Calu3 (cell line): ENCODE data around the gene BAIAP3. TPM values are rescaled to one million over a fixed set of nuclear protein-coding genes. Genes with fewer than 3 reads are reported as not detected.

Experiments
- BruUV-seq: library from RNA; stranded (reverse); fragments of 400-500 nt; replicated peaks from 2 replicates; lab custom pipeline; 2021; lab: Mats Ljungman, UMichigan
- CTCF ChIA-PET: fragments of 300-600 bp; sonication (Branson Sonifier 250); formaldehyde crosslinking; loops from one replicate; lab custom pipeline; 2022; ENCODE audit warnings: antibody characterized with exemption; lab: Charles Lee
- DNase-seq: peaks from one replicate; pipeline ENCODE4 v3.0.0; 2022
- H3K27ac Mint-ChIP-seq: one replicate; pipeline ENCODE4 v1.8.0; 2022; ENCODE audit warnings: mixed read lengths; ENCODE audit not compliant: unreplicated experiment
- H3K27me3 Mint-ChIP-seq: one replicate; pipeline ENCODE4 v1.8.0; 2022; ENCODE audit warnings: mixed read lengths; ENCODE audit not compliant: unreplicated experiment
- H3K36me3 Mint-ChIP-seq: one replicate; pipeline ENCODE4 v1.8.0; 2022; ENCODE audit warnings: mild to moderate bottlenecking, moderate library complexity, mixed read lengths; ENCODE audit not compliant: insufficient read depth, unreplicated experiment
- H3K4me1 Mint-ChIP-seq: one replicate; pipeline ENCODE4 v1.8.0; 2022; ENCODE audit warnings: mild to moderate bottlenecking, low read depth, mixed read lengths; ENCODE audit not compliant: unreplicated experiment
- H3K4me3 Mint-ChIP-seq: one replicate; pipeline ENCODE4 v1.8.0; 2022; ENCODE audit warnings: mild to moderate bottlenecking, low read depth, moderate library complexity, mixed read lengths; ENCODE audit not compliant: unreplicated experiment
- H3K9me3 Mint-ChIP-seq: one replicate; pipeline ENCODE4 v1.8.0; 2022; ENCODE audit warnings: low read depth, mixed read lengths; ENCODE audit not compliant: unreplicated experiment
- intact Hi-C: fragments of 100-400 bp; cut with micrococcal nuclease; formaldehyde crosslinking; loops from one replicate; pipeline ENCODE4 v1.10.0; 2022; ENCODE audit not compliant: unreplicated experiment
- total RNA-seq: library from RNA; stranded (reverse); gene quantifications from 2 replicates; pipeline ENCODE4 v1.2.3, GENCODE V29; 2022
- TF ChIP-seq, protein P1 (sequence below): fragments of 200-600 bp; IDR thresholded peaks from one replicate; pipeline ENCODE4 v1.8.0; 2022; ENCODE audit warnings: antibody characterized with exemption; ENCODE audit not compliant: unreplicated experiment

BAIAP3 gene
- total RNA-seq, 1 experiment from 2014 or later = 2.4 TPM

DNA sequence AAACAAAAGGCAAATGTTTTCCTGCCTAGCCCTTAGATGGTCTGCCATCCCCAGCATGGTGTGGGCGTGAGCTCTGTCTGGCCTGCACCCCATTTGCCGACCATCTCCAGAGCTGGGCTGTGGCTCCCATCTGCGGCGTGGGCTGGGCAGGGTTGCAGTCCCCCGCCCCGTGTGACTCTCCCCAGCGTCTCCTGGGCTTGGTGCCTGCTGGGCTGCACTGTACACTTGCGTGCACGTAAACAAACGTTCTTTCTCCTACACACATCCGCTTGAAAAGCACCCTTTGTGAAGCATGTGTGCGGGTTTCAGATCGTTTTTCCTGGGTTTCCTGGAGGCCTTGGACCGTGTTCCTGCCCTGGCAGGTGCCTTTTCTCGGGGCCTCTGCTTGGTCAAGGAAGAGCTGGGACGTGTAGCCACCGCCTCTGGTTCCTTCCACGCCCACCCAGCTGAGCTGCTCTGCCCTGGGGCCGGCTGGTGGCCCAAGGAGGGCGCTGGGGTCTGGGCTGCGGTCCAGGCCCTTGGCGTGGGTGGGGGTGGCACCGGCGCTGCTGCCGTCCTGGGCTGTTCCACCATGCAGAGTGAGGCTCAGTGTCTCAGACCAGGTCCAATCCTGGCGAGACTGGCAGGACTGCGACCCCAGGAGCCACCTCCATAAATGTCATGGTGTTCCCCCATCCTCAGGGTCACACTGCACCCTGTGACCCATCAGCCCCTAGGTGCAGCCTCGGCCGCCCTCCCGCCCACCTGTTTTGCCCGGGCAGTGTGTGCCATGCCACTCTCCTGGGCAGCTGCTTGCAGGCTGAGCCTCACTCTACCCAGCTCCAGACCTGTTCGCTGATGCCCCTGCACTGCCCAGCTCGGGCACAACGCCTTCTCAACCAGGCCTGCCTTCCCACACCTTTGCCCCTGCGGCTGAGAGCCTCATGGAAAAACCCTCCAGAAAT is 9.9 kb upstream of the BAIAP3 start:
- DNase-seq = no peak
- TF ChIP-seq, protein P1, sequence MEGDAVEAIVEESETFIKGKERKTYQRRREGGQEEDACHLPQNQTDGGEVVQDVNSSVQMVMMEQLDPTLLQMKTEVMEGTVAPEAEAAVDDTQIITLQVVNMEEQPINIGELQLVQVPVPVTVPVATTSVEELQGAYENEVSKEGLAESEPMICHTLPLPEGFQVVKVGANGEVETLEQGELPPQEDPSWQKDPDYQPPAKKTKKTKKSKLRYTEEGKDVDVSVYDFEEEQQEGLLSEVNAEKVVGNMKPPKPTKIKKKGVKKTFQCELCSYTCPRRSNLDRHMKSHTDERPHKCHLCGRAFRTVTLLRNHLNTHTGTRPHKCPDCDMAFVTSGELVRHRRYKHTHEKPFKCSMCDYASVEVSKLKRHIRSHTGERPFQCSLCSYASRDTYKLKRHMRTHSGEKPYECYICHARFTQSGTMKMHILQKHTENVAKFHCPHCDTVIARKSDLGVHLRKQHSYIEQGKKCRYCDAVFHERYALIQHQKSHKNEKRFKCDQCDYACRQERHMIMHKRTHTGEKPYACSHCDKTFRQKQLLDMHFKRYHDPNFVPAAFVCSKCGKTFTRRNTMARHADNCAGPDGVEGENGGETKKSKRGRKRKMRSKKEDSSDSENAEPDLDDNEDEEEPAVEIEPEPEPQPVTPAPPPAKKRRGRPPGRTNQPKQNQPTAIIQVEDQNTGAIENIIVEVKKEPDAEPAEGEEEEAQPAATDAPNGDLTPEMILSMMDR = no peak
- Mint-ChIP-seq H3K9me3 (no peaks in the 10 kb centered on the region), H3K4me1 (no peaks in the 10 kb centered on the region), H3K27ac (no peak overlapping the region), H3K36me3 (peaks cover 83% of the 10 kb centered on the region), H3K27me3 (no peaks in the 10 kb centered on the region), H3K4me3 (no peak overlapping the region)
- no TSS peak for BruUV-seq
- intact Hi-C loops = no loop called here
- CTCF ChIA-PET = no interaction called here

DNA sequence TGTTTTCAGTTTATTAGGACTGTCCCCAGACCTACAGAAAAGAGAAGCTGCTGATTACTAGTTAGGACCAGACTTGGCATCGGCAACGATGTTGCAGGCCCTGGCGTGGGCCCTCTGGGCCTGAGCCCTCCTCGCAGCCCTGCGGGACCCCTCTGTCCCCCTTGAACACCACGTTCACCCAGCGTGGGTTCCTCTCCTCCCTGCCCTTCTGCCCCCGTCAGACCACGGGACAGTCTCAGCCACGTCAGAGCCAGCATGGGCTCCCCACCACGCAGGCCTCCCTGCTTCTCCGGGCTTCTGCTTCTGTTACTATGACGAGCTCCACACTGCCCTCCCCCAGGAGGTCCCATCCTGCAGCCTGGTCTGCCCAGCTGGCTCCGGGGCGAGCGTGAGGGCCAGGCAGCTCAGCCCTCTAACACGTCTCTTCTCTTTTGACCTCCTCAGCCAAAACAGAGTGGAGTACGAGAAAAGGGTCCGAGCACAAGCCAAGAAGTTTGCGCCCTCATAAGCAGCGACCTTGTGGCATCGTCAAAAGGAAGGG is 9.1 kb upstream of the BAIAP3 start:
- Mint-ChIP-seq H3K4me3 (no peak overlapping the region), H3K27ac (no peak overlapping the region), H3K36me3 (peaks cover 75% of the 10 kb centered on the region), H3K4me1 (no peaks in the 10 kb centered on the region), H3K27me3 (no peaks in the 10 kb centered on the region), H3K9me3 (no peaks in the 10 kb centered on the region)
- CTCF ChIA-PET = no interaction called here
- DNase-seq = no peak
- intact Hi-C loops = no loop called here
- TF ChIP-seq, protein P1 = no peak
- no TSS peak for BruUV-seq

DNA sequence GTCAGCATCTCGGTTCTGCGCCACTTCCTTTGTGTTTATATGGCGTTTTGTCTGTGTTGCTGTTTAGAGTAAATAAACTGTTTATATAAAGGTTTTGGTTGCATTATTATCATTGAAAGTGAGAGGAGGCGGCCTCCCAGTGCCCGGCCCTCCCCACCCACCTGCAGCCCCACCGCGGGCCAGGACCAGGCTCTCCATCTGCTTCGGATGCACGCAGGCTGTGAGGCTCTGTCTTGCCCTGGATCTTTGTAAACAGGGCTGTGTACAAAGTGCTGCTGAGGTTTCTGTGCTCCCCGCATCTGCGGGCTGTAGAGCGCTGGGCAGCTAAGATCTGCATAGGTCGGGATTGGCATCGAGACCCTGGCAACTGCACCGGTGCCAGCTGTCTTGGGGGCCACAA is 8.2 kb upstream of the BAIAP3 start:
- Mint-ChIP-seq H3K9me3 (no peaks in the 10 kb centered on the region), H3K4me3 (no peak overlapping the region), H3K27me3 (no peaks in the 10 kb centered on the region), H3K4me1 (no peaks in the 10 kb centered on the region), H3K36me3 (peaks cover 66% of the 10 kb centered on the region), H3K27ac (no peak overlapping the region)
- TF ChIP-seq, protein P1 = no peak
- CTCF ChIA-PET = no interaction called here
- BruUV-seq = no TSS peak
- DNase-seq = no peak
- intact Hi-C loops = no loop called here

DNA sequence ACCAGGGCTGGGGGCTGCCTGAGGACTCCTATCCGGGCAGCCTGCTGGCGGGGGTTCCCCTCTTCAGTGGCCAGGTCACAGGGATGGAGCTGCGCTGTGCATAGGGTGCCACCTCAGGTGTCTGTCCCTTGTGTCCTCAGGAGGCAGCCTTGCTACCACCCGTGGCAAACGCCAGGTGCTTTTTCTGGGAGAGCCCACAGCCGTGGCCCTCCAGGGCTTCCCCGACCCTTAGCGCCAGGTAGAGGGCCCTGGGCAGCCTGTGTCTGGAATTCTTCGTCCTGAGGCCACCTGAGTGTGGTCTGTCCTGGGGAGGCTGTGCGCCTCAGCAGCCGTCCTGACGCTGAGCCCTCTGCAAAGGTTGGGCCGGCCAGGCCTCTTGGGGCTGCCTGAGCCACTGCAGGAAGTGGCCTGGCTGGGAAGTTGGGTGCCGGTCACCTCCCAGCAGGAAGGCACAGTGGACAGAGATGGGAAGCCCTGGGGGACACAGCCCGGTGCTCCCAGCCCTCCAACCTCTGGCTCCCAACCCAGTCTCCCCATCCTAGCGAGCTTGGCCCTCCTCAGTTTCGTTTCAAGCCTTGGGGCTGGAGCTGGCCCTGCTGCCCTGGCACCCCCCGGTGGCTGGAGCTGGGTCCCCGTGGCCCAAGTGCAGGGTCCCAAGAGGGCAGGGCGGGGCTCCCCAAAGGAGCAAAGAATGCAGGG is 7.6 kb upstream of the BAIAP3 start:
- CTCF ChIA-PET = interaction anchor here (1.1 kb wide), 1 partner anchor 16 kb away, joined by 3 read pairs; the partner anchor contains the start of gene UBE2I
- Mint-ChIP-seq H3K36me3 (peaks cover 61% of the 10 kb centered on the region), H3K4me3 (no peak overlapping the region), H3K4me1 (no peaks in the 10 kb centered on the region), H3K27me3 (no peaks in the 10 kb centered on the region), H3K9me3 (no peaks in the 10 kb centered on the region), H3K27ac (no peak overlapping the region)
- DNase-seq = no peak
- intact Hi-C loops = no loop called here
- TF ChIP-seq, protein P1 = no peak
- no TSS peak for BruUV-seq
